GM19025 (cell line): ENCODE data around the gene SEMA6B.
"Not testable (repeated sequence)": the region's sequence is repeated elsewhere in the genome, so short reads cannot be mapped to it uniquely, and the experiment has no call there.

Source experiments
- ATAC-seq: cut with Tn5 transposase; IDR thresholded peaks from one replicate; pipeline ENCODE4 v1.9.1; 2021; ENCODE audit warnings: mild to moderate bottlenecking, low read depth, moderate library complexity; ENCODE audit not compliant: unreplicated experiment

Gene SEMA6B

DNA sequence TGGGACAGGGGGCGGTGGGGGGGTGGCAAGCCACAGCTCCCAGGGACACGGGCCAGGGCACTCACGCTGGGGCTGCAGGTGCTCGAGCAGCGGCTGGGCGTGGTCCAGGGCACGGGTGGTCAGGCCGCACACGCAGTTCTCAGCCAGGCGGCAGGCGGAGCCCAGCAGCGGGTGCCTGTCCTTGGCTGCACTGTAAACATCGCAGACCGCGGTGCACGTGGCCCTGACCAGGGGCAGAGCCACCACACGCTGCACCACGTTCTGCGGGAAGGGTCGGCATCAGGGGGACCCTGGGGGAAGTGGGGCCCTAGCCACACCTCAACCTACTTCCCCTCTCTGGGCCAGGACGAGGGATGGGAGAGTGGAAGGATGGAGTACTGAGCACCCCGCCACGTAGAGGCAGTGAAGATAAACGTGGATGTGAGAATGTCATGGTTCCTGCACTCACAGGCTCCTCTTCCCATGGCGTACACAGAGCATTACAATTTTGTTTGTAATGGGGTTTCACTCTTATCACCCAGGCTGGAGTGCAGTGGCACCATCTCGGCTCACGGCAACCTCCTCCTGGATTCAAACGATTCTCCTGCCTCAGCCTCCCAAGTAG is 27.8 kb downstream of the SEMA6B start:
- no peak for ATAC-seq

DNA sequence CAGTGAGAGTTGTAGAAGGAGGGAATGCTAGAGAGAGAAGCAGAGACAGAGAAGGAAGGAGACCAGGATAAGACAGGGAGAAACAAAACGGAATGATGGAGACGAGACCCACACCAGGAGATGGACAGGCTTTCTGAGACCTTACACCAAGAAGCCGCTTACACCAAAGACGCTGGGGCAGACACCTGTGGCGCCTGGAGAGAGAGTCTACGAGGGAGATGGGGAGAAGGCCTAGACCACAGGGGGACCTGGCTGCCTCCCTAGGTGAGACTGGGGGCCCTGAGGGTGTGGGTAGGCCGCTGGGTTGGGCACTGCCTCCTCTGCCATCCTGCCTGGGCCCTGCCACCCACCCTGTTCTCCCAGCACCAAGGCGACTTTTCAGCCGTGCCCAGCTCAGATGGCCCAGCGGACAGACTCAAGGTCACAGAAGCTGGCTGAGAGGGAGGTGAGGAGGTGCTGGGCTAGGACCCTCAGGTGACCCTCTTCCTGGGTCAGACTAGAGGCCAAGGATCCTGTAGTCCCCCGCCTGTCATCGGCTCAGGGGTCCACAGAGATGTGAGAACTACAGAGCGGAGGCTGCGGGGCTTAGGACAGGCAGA is 29.5 kb downstream of the SEMA6B start:
- no peak for ATAC-seq

DNA sequence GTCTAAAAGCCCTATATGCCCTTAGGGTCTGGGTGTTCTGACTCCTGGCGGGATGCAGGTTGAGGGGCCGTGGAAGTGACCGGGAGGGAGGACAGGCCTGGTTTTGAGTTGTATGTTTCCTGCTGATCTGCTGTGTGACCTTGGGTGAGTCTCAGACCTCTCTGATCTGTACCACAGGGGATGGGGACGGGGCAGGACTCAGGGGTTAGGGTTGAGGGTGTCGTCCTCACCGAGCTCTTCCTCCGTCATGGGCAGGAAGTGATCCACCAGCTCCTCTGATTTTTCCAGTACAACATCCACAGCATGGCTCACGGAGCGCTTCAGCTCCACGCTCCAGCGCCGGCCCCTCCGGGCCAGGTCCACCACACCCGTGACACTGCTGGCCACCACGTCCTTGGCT is 30.6 kb downstream of the SEMA6B start:
- ATAC-seq = no peak

DNA sequence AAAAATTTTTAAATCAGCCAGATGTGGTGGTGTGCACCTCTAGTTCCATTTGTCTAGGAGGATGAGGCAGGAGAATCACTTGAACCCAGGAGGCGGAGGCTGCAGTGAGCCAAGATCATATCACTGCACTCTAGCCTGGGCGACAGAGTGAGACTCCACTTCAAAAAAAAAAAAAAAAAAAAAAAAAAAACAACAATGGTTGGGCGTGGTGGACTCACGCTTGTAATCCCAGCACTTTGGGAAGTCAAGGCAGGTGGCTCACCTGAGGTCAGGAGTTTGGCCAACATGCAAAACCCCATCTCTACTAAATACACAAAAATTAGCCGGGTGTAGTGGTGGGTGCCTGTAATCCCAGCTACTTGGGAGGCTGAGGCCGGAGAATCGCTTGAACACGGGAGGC is 32.1 kb downstream of the SEMA6B start:
- ATAC-seq = not testable (repeated sequence)

DNA sequence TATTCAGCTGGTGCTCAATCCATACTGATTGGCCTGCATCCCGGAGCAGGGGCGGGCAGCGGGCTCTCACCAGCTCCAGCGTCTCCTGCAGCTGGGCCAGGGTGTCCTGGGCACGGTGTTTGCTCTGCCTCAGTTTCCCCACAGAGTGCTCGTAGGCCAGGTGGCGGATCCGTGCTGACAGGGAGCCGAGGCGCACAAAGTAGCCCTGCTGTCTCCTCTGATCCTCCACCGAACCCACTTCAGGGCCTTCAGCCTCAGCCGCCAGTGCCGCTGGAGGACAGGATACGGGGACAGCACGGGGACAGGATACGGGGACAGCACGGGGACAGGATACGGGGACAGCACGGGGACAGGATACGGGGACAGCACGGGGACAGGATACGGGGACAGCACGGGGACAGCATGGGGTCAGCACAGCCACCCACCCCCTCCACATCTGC is 33.9 kb downstream of the SEMA6B start:
- ATAC-seq = no peak

DNA sequence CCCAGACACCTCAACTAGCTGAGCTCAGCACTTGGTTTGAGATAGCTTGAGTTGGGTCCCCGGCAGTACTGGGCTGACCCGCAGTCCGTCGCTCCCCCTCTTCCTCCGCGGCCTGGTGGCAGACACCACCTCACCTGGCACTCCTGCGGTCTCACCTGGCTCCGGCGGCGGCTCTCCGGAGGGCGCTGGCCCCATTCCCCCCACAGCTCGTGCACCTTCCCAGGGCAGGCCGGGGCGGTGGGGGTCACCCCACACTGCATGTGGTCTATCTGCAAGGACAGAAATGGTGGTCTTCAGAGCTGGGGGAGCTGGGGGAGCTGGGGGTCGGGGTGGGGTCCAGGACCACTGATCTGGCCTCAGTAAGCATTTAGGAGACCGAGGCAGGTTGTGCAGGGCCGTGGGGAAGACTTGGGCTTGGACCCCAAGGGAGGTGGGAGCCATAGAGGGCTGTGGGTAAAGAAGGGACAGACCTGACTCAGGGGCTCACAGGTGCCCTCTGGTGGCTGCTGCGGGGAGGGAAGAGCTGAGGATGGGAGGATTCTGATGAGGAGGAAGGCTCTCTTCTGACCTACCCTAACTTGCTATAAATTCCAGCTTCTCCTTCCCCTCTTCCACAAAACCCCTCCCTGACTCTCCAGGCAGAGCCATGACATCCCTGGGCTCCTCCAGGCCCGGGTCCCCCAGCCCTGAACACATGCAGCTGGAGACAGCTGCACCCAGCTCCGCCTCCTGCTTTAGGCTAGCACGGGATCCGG is 34.5 kb downstream of the SEMA6B start:
- ATAC-seq = no peak

DNA sequence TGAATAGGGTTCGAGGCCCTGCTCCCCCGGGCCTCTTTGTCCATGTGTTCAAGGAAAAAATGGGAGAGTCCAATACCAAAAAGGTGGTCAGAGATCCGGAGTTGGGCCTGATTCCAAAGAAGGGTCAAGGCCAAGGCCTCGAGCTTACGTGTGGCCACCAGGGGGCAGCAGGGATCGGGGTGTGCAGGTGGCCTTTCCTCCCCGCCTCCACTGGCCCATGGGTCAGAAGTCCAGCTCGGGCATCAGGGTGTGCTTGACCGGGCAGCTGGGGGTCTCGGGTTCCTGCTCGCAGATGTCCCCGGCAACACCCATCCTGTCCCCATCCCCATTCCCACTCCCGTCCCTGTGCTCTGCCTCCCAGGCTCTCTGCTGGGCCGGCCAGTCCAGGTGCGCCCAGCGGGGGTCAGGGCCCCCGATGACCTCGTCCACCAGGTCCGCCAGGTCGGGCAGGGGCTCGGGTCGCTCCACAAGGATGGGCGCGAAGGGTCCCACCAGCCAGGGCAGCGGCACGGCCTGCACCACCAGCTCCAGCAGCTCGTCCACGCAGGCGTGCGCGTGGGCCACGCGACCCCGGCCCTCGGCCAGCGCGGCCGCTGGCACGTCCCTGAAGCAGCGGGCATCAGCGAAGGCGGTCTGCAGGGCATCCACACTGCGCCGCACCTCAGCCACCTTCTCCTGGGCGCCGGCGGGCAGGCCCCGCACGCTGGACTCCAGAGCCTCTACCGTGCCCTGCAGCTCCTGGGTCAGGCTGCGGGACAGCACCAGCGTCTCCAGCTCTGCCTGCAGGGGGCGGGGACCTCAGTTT is 36.0 kb downstream of the SEMA6B start:
- ATAC-seq = no peak

DNA sequence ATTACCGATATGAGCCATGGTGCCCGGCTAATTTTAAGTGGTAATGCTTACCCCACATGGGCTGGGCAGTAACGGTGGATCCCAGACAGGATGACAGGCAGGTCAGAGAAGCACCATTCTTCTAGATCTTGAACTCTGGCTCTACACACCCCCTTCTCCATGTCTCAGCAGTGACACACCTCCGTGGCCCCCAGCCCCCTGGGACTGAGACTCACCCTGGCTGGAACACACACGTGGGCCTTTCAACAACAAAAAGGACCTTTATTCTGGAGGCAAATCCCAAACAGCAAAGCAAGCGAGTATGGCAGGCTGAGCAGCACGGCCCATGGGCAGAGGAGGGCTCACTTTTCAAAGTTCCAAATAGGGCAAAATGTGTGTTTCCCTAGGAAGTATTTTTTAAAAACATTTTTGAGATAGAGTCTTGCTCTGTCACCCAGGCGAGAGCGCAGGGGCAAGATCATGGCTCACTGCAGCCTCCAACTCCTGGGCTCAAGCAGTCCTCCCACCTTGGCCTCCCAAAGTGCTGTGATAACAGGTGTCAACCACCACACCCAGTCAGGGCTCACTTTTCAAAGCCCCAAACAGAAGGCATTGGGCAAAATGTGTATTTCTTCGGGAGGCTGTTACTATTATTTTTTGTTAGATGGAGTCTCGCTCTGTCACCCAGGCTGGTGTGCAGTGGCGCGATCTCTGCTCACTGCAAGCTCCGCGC is 37.0 kb downstream of the SEMA6B start:
- ATAC-seq = no peak

DNA sequence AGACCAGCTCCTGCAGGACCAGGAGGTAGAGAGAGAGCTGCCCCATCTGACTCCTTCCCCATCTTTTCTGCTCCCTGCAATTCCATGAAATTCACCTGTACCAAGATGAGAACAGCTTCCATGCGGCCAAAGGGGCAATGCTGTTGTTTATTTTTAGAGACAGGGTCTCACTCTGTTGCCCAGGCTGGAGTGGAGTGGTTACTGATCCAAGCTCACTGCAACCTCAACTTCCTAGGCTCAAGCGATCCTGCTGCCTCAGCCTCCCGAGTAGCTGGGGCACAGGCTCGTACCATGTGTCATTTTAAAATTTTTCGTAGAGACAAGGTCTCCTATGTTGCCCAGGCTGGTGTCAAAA is 37.6 kb downstream of the SEMA6B start:
- ATAC-seq = no peak

DNA sequence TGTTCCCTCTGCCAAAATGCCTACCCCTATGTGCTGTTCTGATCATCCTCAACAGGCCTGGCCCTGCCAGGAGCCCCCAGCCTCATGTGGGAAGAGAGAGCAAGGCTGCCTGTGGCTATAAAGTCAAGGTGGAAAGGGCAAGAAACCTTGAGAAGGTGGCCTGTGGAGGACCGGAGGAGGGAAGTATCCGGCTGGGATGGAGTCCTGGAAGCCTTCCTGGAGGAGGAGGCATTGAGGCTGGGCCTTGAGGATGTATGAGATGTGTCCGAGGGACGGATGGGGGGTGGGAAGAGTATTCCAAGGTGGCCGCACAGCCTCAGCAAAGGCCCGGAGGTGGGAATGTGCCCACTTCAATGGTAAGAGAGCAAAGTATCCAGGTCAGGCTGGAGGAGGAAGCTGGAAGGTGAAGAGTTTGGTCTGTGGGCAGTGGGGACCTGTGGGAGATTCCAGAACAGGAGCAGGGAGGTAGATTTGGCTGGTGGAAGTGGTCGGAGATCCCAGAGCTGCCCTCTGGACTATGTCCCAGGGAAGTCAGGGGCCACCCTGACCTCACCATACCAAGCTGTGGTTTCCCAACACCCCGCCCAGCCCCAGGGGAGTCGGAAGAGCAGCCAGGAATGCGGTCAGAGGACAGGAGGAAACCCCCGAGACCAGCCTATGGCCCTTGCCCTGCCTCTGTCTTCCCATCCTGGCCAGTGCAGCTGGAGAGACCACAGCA is 38.2 kb downstream of the SEMA6B start:
- ATAC-seq = no peak

DNA sequence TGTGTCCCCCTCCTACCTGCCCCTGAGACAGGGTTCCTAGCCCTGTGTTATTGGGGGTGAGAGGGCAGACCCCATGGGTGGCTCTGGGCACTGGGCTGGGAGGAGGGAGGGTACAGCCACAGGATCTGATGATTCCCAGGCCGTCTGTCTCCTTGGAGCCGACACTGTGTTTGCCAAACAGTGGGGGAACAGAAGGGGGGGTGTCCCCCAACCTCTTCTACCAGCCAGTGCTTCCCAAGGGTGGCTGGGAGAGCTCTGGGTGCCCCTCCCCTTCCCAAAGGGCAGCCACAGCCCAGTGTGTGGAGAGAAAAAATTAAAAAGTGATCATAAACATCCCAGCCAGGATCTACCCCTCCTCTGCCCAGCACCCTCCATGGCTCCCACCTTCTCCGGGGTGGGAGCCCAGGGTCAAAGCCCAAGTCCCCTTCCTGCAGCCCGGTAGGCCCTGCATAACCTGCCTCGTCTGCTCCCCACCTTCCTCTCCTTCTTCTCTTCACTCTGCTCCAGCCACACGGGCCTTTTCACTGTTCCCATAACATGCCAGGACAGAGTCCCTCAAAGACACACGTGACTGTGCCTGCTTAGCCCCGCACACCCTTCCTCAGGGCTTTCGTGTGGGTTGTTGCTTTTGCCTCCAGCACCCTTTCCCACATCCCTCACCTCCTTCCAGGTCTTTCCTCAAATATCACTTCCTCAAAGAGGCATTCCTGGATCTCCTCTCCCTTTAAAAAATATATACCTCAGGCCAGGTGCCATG is 39.8 kb downstream of the SEMA6B start:
- no peak for ATAC-seq

DNA sequence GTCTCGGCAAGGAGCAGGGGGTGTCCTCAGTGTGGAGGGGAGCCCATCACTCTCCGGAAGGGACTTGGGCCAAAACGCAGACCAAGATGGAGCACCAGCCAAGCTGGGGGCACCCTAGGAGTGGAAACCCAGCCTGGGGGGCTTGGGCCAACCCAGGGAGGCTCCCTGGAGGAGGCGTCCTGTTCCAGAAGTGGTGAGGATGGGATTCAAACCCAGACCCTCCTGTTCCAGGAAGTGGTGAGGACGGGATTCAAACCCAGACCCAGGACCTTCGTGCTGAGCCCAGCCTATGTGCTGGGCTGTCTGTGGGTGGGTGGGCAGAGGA is 40.4 kb downstream of the SEMA6B start:
- no peak for ATAC-seq

DNA sequence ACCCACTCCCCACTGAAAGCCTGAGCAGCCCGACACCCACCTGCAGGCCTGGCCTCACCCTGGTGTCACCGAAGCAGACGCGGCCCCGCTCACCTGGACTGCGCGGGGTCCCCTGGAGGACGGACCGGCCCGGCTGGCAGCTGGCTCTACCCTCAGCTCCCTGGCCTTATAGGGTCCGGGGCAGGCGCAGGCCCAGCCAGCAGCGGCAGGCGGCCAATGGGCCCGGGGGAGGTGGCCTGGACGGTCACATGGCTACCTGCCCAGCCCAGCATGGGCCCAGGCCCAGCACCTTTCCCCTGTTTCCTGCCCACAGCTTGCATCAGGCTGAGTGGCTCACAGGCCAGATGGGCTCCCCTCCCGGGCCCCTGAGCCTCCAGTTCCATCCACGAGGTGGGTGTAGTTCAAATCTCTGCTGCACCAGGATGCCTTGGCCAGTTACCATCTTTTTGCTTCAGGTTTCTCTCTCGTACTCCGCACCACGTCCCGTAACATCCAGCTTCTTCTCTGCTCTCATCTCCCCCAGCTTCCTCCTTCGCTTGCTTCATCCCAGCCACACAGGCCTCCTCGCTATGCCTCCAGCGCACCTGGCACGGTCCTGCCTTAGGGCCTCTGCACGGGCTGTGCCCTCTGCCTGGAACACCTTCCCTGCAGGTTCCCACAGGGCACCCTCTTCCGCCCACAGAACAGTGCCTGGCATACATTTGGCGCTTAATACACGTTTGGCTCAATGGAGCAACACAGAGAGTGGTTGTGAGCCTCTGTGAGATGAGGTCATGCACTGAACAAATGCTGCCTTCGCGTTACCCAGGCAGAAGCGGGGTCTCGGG is 40.9 kb downstream of the SEMA6B start, which contains the start of gene PLIN4:
Gene PLIN4 (minus strand): TSS at position 142 of the 827 bp plus-strand sequence. CDS start 214 bp downstream, outside the sequence.
- ATAC-seq = no peak

DNA sequence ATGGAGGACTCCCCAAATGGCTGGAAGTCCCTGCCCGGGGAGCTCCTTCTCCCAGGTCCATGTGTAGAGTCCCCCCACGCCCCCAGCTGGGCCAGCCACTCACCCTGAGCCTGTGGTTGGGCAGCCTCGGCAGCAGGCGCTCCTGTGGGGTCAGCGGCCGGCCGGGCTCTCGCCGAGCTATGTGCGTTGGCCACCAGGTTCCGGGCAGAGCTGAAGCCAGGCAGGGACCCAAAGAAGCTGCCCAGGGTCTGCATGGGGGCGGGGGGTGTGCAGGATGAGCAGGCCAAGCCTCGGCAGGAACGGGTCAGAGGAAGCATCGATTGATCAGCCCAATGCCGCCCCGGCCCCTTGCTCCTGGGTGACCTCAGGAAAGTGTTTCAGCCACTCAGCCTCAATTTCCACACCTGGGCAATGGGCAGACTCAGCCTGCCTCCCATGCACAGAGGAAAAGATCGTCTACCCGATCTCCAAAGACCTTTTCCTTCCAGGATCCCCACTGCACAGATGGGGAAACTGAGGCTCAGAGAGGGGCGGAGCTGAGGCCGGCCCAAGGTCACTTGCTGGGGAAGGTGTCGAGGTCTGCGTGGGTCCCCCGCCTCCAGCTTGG is 41.9 kb downstream of the SEMA6B start:
- no peak for ATAC-seq

DNA sequence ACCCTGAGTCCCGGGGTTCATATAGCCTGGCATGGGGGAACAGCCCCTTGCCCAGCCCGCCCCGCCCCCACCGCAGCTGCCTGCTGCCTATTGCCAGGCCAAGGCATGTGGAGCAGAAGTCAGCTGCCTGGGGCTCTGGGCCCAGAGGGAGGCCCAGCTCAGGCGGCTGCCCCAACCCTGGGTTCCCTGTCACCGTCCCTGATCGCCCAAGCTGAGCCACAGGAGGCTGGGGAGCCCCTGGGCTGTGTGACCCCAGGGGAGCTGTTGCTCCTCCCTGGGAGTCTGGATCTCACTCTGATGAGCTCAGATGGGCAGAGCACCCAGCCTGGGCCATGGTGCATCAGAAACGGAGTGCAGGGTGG is 42.6 kb downstream of the SEMA6B start:
- no peak for ATAC-seq

DNA sequence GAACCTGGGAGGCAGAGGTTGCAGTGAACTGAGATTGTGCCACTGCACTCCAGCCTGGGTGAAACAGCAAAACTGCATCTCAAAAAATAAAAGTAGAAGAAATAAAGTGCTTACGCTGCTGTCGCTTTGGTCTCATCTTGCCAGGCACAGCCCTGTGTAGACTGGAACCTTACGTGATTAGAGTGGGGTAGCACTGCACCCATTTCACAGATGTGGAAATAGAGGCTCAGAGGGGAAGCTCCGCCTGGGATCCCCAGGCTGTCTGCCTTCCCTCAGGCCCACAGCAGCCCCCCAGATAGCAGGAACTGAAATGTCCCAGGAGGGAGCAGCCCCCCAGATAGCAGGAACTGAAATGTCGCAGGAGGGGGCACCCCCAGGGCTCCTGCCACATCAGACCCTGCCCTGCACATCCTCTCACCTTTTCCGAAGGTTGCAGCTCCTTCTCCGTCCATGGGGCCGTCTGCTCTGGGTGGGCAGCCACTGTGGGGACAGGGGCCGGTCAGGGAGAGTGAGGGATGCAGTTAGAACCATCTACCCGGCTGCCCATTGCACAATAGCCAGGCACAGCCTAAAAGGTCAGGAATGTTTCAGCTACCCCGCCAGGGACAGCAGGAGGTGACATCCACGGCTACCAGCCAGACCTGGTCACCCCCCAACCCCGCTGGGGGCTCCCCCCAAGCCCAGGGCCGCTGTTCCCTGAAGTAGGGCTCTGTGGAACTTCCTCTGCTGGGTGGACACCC is 43.1 kb downstream of the SEMA6B start:
- ATAC-seq = no peak

DNA sequence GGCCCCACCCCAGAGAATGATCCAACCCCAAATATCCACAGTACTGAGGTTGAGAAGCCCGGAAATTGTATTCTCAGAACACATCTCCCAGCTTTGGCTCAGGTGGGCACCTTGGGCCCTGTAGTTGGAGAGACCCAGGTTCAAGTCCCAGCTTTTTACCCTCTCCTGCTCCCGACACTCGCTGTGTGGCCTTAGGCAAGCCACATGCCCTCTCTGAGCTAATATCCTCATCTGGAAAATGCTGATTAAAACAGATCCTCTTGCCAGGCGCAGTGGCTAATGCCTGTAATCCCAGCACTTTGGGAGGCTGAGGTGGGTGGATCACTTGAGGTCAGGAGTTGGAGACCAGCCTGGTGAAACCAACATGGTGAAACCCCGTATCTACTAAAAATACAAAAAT is 43.8 kb downstream of the SEMA6B start:
- ATAC-seq = no peak
